HepG2 (cell line): Measurements from ENCODE around the gene SRD5A2. TPM values are rescaled to one million over a fixed set of nuclear protein-coding genes. Genes with fewer than 3 reads are reported as not detected.

Source experiments
- ATAC-seq: fragments of 200-7000 bp; cut with Tn5 transposase; 3 replicates; pipeline ENCODE4 v1.9.1; 2020; ENCODE audit warnings: mild to moderate bottlenecking, moderate library complexity
- BruUV-seq: library from RNA; stranded (reverse); fragments of 400-500 nt; replicated peaks from 2 replicates; lab custom pipeline; 2021; lab: Mats Ljungman, UMichigan
- CTCF ChIA-PET: fragments of 300-600 bp; formaldehyde crosslinking; extraction: SDS; loops from one replicate; lab custom pipeline; 2021; ENCODE audit warnings: low total read pairs, inconsistent platforms, low intra/inter-chr PET ratio; lab: Yijun Ruan, JAX
- POLR2A ChIA-PET: fragments of 350-600 bp; sonication (Branson Sonifier 250); formaldehyde crosslinking; loops from one replicate; lab custom pipeline; 2020; ENCODE audit warnings: antibody characterized with exemption, inconsistent platforms; lab: Yijun Ruan, JAX
- DNase-seq: peaks from one replicate; pipeline ENCODE4 v3.0.0-alpha.2; 2015; ENCODE audit warnings: low spot score
- FAIRE-seq: peaks from 3 replicates; lab custom pipeline; 2011; peaks lifted over from hg19 to GRCh38; lab: Jason Lieb, UNC
- H2AFZ ChIP-seq: one replicate; pipeline ENCODE4 v1.6.1; 2011; ENCODE audit warnings: low read length, inconsistent platforms
- H3K27ac ChIP-seq: fragments of 300-600 bp; 3 replicates; pipeline ENCODE4 v1.8.0; 2011; ENCODE audit warnings: mixed run types, mild to moderate bottlenecking, mixed read lengths, low read length, inconsistent platforms; ENCODE audit not compliant: insufficient read depth; ENCODE audit errors: extremely low read length
- H3K27me3 ChIP-seq, 2 experiments: fragments of 200-600 bp in 1 of 2; 2 replicates in 1 of 2; 3 replicates in 1 of 2; pipeline versions ENCODE4 v1.6.0 to v1.8.0; 2011; ENCODE audit warnings: low read length in 2 of 2, mild to moderate bottlenecking in 2 of 2, moderate library complexity in 2 of 2, inconsistent platforms in 1 of 2; ENCODE audit not compliant: insufficient read depth in 2 of 2, control insufficient read depth in 1 of 2
- H3K36me3 ChIP-seq, 2 experiments: fragments of 200-600 bp in 1 of 2; replicated peaks in 1 of 2; 2 replicates in 1 of 2; 3 replicates in 1 of 2; pipeline versions ENCODE4 v1.5.1 to v1.8.0; 2011; ENCODE audit warnings: low read length in 2 of 2, inconsistent platforms in 1 of 2; ENCODE audit not compliant: insufficient read depth in 2 of 2, control insufficient read depth in 1 of 2
- H3K4me1 ChIP-seq: 2 replicates; pipeline ENCODE4 v1.5.1; 2012; ENCODE audit warnings: low read length, inconsistent platforms; ENCODE audit not compliant: insufficient read depth
- H3K4me2 ChIP-seq: 2 replicates; pipeline ENCODE4 v1.6.0; 2011; ENCODE audit warnings: low read depth, low read length, inconsistent platforms
- H3K4me3 ChIP-seq, 3 experiments: fragments of 200-600 bp in 1 of 3; sonication (generic), shearing (Covaris generic) in 1 of 3; replicated peaks in 1 of 3; 2 replicates each; pipeline ENCODE4 v1.5.1; 2011 to 2016; ENCODE audit warnings: low read length in 3 of 3, inconsistent platforms in 2 of 3, low read depth in 2 of 3, mild to moderate bottlenecking in 2 of 3, control low read depth in 1 of 3, mixed read lengths in 1 of 3; ENCODE audit not compliant: insufficient read depth in 1 of 3
- H3K79me2 ChIP-seq: one replicate; pipeline ENCODE4 v1.6.1; 2011; ENCODE audit warnings: low read length, inconsistent platforms; ENCODE audit not compliant: insufficient read depth
- H3K9ac ChIP-seq: 2 replicates; pipeline ENCODE4 v1.6.0; 2011; ENCODE audit warnings: mild to moderate bottlenecking, low read depth, low read length, inconsistent platforms; ENCODE audit not compliant: insufficient read depth
- H3K9me3 ChIP-seq: 2 replicates; pipeline ENCODE4 v1.5.1; 2012; ENCODE audit warnings: mild to moderate bottlenecking, low read length
- H4K20me1 ChIP-seq: 2 replicates; pipeline ENCODE4 v1.6.0; 2011; ENCODE audit warnings: inconsistent platforms, mild to moderate bottlenecking, low read length, moderate library complexity; ENCODE audit not compliant: insufficient read depth
- CREB3 ChIP-seq: sonication (generic); formaldehyde crosslinking; IDR thresholded peaks from 2 replicates; pipeline ENCODE4 v1.5.0; 2020; ENCODE audit warnings: missing genetic modification reagents
- EP300 ChIP-seq, 3 experiments: sonication (generic) in 1 of 3; formaldehyde crosslinking in 1 of 3; IDR thresholded peaks; 2 replicates each; pipeline versions ENCODE4 v1.5.1 to v1.6.1; 2011 to 2020; ENCODE audit warnings: low read depth in 2 of 3, low read length in 2 of 3, borderline replicate concordance in 1 of 3, improper control_type of control experiment in 1 of 3, mild to moderate bottlenecking in 1 of 3, missing genetic modification reagents in 1 of 3, moderate library complexity in 1 of 3
- ESRRA ChIP-seq: sonication (generic); formaldehyde crosslinking; IDR thresholded peaks from 2 replicates; pipeline ENCODE4 v1.5.1; 2020; ENCODE audit warnings: mild to moderate bottlenecking, low read depth, missing genetic modification reagents
- HNRNPL ChIP-seq: fragments of 200-400 bp; formaldehyde crosslinking; IDR thresholded peaks from 2 replicates; pipeline ENCODE4 v1.6.1; 2017; ENCODE audit warnings: mild to moderate bottlenecking, low read depth, low read length
- PLRG1 ChIP-seq: fragments of 450-650 bp; conservative IDR thresholded peaks from 2 replicates; pipeline ENCODE4 v1.6.1; 2016
- POGK ChIP-seq: sonication (generic); formaldehyde crosslinking; conservative IDR thresholded peaks from 2 replicates; pipeline ENCODE4 v1.8.0; 2022; ENCODE audit warnings: mild to moderate bottlenecking, moderate library complexity, missing genetic modification reagents
- RCOR2 ChIP-seq: IDR thresholded peaks from 2 replicates; pipeline ENCODE4 v1.6.1; 2016; ENCODE audit warnings: missing biosample characterization, missing genetic modification reagents
- REST ChIP-seq, 2 experiments: IDR thresholded peaks; 2 replicates each; pipeline ENCODE4 v1.6.1; 2011 to 2012; ENCODE audit warnings: low read length in 2 of 2, borderline replicate concordance in 1 of 2, low read depth in 1 of 2, mild to moderate bottlenecking in 1 of 2, moderate library complexity in 1 of 2
- ZFP62 ChIP-seq: sonication (generic); formaldehyde crosslinking; IDR thresholded peaks from 2 replicates; pipeline ENCODE4 v1.4.0; 2020; ENCODE audit warnings: missing genetic modification reagents
- ZKSCAN8 ChIP-seq: IDR thresholded peaks from 2 replicates; pipeline ENCODE4 v1.6.1; 2016; ENCODE audit warnings: borderline replicate concordance, missing genetic modification reagents, missing compliant biosample characterization
- ZMAT3 ChIP-seq: sonication (generic); formaldehyde crosslinking; conservative IDR thresholded peaks from 2 replicates; pipeline ENCODE4 v1.7.0; 2021; ENCODE audit warnings: missing genetic modification reagents
- ZMYM2 ChIP-seq: sonication (generic); formaldehyde crosslinking; IDR thresholded peaks from 2 replicates; pipeline ENCODE4 v1.8.0; 2022; ENCODE audit warnings: mild to moderate bottlenecking, missing genetic modification reagents
- ZNF256 ChIP-seq: sonication (generic); formaldehyde crosslinking; conservative IDR thresholded peaks from 2 replicates; pipeline ENCODE4 v1.4.0; 2020; ENCODE audit warnings: missing genetic modification reagents
- ZNF354B ChIP-seq: sonication (generic); formaldehyde crosslinking; IDR thresholded peaks from 2 replicates; pipeline ENCODE4 v1.8.0; 2022; ENCODE audit warnings: mild to moderate bottlenecking, missing genetic modification reagents
- ZNF484 ChIP-seq: sonication (generic); formaldehyde crosslinking; IDR thresholded peaks from 2 replicates; pipeline ENCODE4 v1.5.1; 2020; ENCODE audit warnings: mild to moderate bottlenecking, low read depth, missing genetic modification reagents, borderline replicate concordance
- ZSCAN30 ChIP-seq: sonication (generic); formaldehyde crosslinking; IDR thresholded peaks from 2 replicates; pipeline ENCODE4 v1.5.0; 2020; ENCODE audit warnings: mild to moderate bottlenecking, missing genetic modification reagents
- WGBS: methylation state at CpG from one replicate; pipeline ENCODE4 v1.1.6; 2017; ENCODE audit warnings: low lambda C conversion rate; 5-methylcytosine and 5-hydroxymethylcytosine counted together
- in situ Hi-C: cut with HindIII; loops from 2 replicates; pipeline ENCODE4 v1.10.0; 2017; ENCODE audit warnings: low pct_unique_long_range_greater_than_20kb; ENCODE audit not compliant: extremely low pct_ligation_motif_present
- intact Hi-C: fragments of 100-400 bp; cut with micrococcal nuclease; formaldehyde crosslinking; loops from one replicate; pipeline ENCODE4 v1.10.0; 2022; ENCODE audit not compliant: unreplicated experiment
- polyA plus RNA-seq, 8 experiments: library from polyadenylated mRNA; depleted of rRNA in 3 of 8; stranded (reverse) in 7 of 8; unstranded in 1 of 8; fragments of >200 nt; fragmentation: Illumina TruSeq in 4 of 8; extraction: Trizol in 4 of 8; gene quantifications; 2 replicates each; pipeline versions ENCODE4 v1.2.1 to v1.2.3, GENCODE V29; 2011 to 2016; ENCODE audit warnings: low read depth in 4 of 8, missing spikeins in 1 of 8, mixed read lengths in 1 of 8; ENCODE audit not compliant: insufficient read depth in 1 of 8
- total RNA-seq, 5 experiments: library from RNA; depleted of rRNA; stranded (reverse); fragments of >200 nt; fragmentation: Illumina TruSeq; extraction: Trizol; gene quantifications; 2 replicates each; pipeline ENCODE4 v1.2.3, GENCODE V29; 2016; ENCODE audit warnings: low read depth in 1 of 5
- TF ChIP-seq, protein P1 (sequence below): conservative IDR thresholded peaks from 2 replicates; pipeline ENCODE4 v1.6.1; 2018; ENCODE audit warnings: missing genetic modification reagents

Gene SRD5A2
- total and polyA plus RNA-seq, 2 of the 13 experiments (the other 11 are each of a cell fraction or from before 2014, with no cell fraction given): 0.01 TPM; not detected in 1

DNA sequence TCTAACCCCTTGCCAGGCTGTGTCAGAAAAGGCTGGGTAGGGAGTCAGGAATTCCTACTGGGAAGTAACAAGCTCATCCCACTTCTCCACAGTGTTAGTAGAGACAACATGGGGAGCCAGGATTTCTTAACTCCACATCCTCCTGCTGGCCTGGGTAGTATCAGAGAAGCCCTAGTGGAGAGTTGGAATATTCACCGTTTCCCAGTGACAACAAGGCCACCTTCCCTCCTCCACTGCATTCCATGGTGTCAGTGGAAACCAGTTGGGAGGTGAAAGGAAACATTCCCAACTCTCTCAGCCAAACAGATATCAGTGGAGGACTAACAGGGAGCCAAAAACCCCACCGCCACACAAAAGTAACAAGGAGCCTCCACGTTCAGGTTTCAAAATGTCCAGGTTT lies 41.2 kb downstream of the SRD5A2 start:
- peaks cover 6% of the 10 kb centered on the region; the same call in 1 of the 2 replicates for H3K9me3 ChIP-seq
- TF ChIP-seq ZKSCAN8 (no peak), ZNF484 (CRISPR knock-in tag) (no peak), ZFP62 (CRISPR knock-in tag) (no peak), ZNF256 (no peak), REST (IDR thresholded peaks at IDR 0.05; ENCODE audit: borderline replicate concordance in 1 of 2, low read depth in 1 of 2, low read length in 2 of 2) (no peak), HNRNPL (no peak), ZSCAN30 (no peak), CREB3 (CRISPR knock-in tag) (no peak), ESRRA (CRISPR knock-in tag) (no peak), RCOR2 (CRISPR knock-in tag) (no peak), POGK (no peak), PLRG1 (no peak), ZNF354B (CRISPR knock-in tag) (no peak), ZMYM2 (CRISPR knock-in tag) (no peak), ZMAT3 (no peak), EP300 (IDR thresholded peaks at IDR 0.05; ENCODE audit: low read depth in 2 of 2, low read length in 2 of 2) (no peak), EP300 (CRISPR knock-in tag; IDR thresholded peaks at IDR 0.05; ENCODE audit: borderline replicate concordance) (no peak)
- TF ChIP-seq, protein P1, sequence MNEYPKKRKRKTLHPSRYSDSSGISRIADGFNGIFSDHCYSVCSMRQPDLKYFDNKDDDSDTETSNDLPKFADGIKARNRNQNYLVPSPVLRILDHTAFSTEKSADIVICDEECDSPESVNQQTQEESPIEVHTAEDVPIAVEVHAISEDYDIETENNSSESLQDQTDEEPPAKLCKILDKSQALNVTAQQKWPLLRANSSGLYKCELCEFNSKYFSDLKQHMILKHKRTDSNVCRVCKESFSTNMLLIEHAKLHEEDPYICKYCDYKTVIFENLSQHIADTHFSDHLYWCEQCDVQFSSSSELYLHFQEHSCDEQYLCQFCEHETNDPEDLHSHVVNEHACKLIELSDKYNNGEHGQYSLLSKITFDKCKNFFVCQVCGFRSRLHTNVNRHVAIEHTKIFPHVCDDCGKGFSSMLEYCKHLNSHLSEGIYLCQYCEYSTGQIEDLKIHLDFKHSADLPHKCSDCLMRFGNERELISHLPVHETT (CRISPR knock-in tag): no peak
- POLR2A ChIA-PET: no interaction called here
- ATAC-seq (peak; percentile 53; the same call in 2 of the 3 replicates), FAIRE-seq (no peak), DNase-seq (no peak)
- H3K27ac ChIP-seq: no peak overlapping the region
- WGBS: 28% methylated on average over 3 of the region's 3 CpGs
- H2AFZ ChIP-seq: no peak overlapping the region
- in situ Hi-C loops (no loop called here), intact Hi-C loops (no loop called here)
- no peaks in the 10 kb centered on the region for H3K27me3 ChIP-seq
- CTCF ChIA-PET: no interaction called here
- no peaks in the 10 kb centered on the region for H4K20me1 ChIP-seq
- no peak overlapping the region for H3K9ac ChIP-seq
- H3K79me2 ChIP-seq: no peaks in the 10 kb centered on the region
- no TSS peak for BruUV-seq
- no peak overlapping the region for H3K4me2 ChIP-seq
- H3K36me3 ChIP-seq: no peaks in the 10 kb centered on the region
- no peaks in the 10 kb centered on the region for H3K4me1 ChIP-seq
- no peak overlapping the region for H3K4me3 ChIP-seq
